Keratinocyte (primary cell): ENCODE measurements around the gene NMRK2.

Experiments used
- EZH2 ChIP-seq: IDR thresholded peaks from one replicate; pipeline ENCODE4 v1.6.1; 2012; ENCODE audit warnings: inconsistent platforms, mild to moderate bottlenecking, low read length, moderate library complexity
- TF ChIP-seq, protein P1 (sequence below), 3 experiments: IDR thresholded peaks in 1 of 3; conservative IDR thresholded peaks in 1 of 3; optimal IDR thresholded peaks in 1 of 3; 2 replicates in 2 of 3; 3 replicates in 1 of 3; pipeline versions ENCODE3 to v1.5.1; 2011; ENCODE audit warnings: low read length in 3 of 3, mild to moderate bottlenecking in 3 of 3, moderate library complexity in 2 of 3, control low read depth in 1 of 3, inconsistent platforms in 1 of 3; ENCODE audit not compliant: insufficient read depth in 2 of 3; ENCODE audit errors: extremely low read depth in 1 of 3

DNA sequence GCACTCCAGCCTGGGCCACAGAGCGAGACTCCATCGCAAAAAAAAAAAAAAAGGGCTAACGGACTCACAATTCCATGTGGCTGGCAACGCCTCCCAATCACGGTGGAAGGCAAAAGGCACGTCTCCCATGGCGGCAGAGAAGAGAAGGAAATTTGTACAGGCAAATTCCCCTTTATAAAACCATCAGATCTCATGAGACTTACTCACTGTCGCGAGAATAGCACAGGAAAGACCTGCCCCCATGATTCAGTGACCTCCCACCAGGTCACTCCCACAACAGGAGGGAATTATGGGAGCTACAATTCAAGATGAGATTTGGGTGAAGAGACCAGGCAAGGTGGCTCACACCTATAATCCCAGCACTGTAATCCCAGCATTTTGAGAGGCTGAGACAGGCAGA is 18.7 kb upstream of the NMRK2 start:
- TF ChIP-seq, protein P1, sequence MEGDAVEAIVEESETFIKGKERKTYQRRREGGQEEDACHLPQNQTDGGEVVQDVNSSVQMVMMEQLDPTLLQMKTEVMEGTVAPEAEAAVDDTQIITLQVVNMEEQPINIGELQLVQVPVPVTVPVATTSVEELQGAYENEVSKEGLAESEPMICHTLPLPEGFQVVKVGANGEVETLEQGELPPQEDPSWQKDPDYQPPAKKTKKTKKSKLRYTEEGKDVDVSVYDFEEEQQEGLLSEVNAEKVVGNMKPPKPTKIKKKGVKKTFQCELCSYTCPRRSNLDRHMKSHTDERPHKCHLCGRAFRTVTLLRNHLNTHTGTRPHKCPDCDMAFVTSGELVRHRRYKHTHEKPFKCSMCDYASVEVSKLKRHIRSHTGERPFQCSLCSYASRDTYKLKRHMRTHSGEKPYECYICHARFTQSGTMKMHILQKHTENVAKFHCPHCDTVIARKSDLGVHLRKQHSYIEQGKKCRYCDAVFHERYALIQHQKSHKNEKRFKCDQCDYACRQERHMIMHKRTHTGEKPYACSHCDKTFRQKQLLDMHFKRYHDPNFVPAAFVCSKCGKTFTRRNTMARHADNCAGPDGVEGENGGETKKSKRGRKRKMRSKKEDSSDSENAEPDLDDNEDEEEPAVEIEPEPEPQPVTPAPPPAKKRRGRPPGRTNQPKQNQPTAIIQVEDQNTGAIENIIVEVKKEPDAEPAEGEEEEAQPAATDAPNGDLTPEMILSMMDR (optimal IDR thresholded peaks at IDR 0.05 in 1 of 3, IDR thresholded peaks at IDR 0.05 in 1 of 3, conservative IDR thresholded peaks at IDR 0.05 in 1 of 3; ENCODE audit: extremely low read depth in 1 of 3, insufficient read depth in 2 of 3, low read length in 3 of 3): no peak
- no peak for TF ChIP-seq EZH2
